DMS153 (cell line): Measurements from ENCODE around the gene TM9SF1.

ENCODE experiments used
- DNase-seq: peaks from one replicate; lab custom pipeline; 2025; lab: John Stamatoyannopoulos, UW

TM9SF1 gene

GRCh38 chr14:24195186-24196070 lies at the start of gene TM9SF1:
TM9SF1 (minus strand) TSS chr14:24195441; CDS start chr14:24195019, 422 bp downstream.
- peak; percentile 62 for DNase-seq

- no peak for DNase-seq
Measured at GRCh38 chr14:24243336-24243836, 48.1 kb upstream of the TM9SF1 start.

- peak; percentile 88 for DNase-seq
Measured at GRCh38 chr14:24241829-24242443, 46.7 kb upstream of the TM9SF1 start.

- no peak for DNase-seq
Measured at GRCh38 chr14:24240110-24240918, 45.1 kb upstream of the TM9SF1 start.

GRCh38 chr14:24238527-24239037 lies 43.3 kb upstream of the TM9SF1 start:
- no peak for DNase-seq

GRCh38 chr14:24238123-24238522 lies 42.9 kb upstream of the TM9SF1 start:
- DNase-seq, result no peak

GRCh38 chr14:24237463-24237955 lies 42.3 kb upstream of the TM9SF1 start:
- no peak for DNase-seq

GRCh38 chr14:24236689-24237462 lies 41.6 kb upstream of the TM9SF1 start:
- no peak for DNase-seq

- no peak for DNase-seq
Measured at GRCh38 chr14:24235804-24236688, 40.8 kb upstream of the TM9SF1 start.

- DNase-seq, result no peak
Measured at GRCh38 chr14:24234095-24235005, 39.1 kb upstream of the TM9SF1 start.

GRCh38 chr14:24233538-24233866 lies 38.3 kb upstream of the TM9SF1 start:
- DNase-seq, result no peak

- peak; percentile 82 for DNase-seq
Measured at GRCh38 chr14:24232645-24233537, 37.6 kb upstream of the TM9SF1 start, which contains the start of gene GMPR2. GMPR2 (plus strand) TSS chr14:24232929; CDS start chr14:24233254, 325 bp downstream.

- peak; percentile 82 for DNase-seq
Measured at GRCh38 chr14:24232121-24232644, 36.9 kb upstream of the TM9SF1 start, which contains the start of gene NEDD8. NEDD8 (minus strand) TSS chr14:24232367; CDS start chr14:24232267, 100 bp downstream.

GRCh38 chr14:24231263-24232120 lies 36.3 kb upstream of the TM9SF1 start:
- no peak for DNase-seq

- DNase-seq, result no peak
Measured at GRCh38 chr14:24228902-24229301, 33.7 kb upstream of the TM9SF1 start.

GRCh38 chr14:24226473-24226872 lies 31.2 kb upstream of the TM9SF1 start:
- DNase-seq, result no peak
